Stimulated activated CD4-positive, alpha-beta T cell treated with anti-CD3 and anti-CD28 coated beads, Interleukin-12 subunit alpha, Interleukin-12 subunit beta, amount 100 ng/mL, for 48 hours (primary cell): Measurements from ENCODE around the gene LYPD6B.

Source experiments
- DNase-seq, 3 donors: peaks; one replicate each; pipeline ENCODE4 v3.0.0-alpha.2; 2020; ENCODE audit warnings: low read depth in 2 of 3, low spot score in 1 of 3

Gene LYPD6B

GRCh38 chr2:149261692-149262091 is 223.2 kb downstream of the LYPD6B start:
- no peak for DNase-seq
